RWPE2 (cell line): ENCODE results near the gene SDC4.

Experiments
- ATAC-seq: fragments of 200-7000 bp; cut with Tn5 transposase; 3 replicates; pipeline ENCODE4 v1.9.1; 2021; ENCODE audit warnings: low read depth
- DNase-seq: peaks from one replicate; pipeline ENCODE4 v3.0.0-alpha.2; 2020; ENCODE audit warnings: low spot score
- H3K27ac ChIP-seq: fragments of 450-650 bp; 2 replicates; pipeline ENCODE4 v1.5.1; 2017; ENCODE audit warnings: mild to moderate bottlenecking; ENCODE audit not compliant: poor library complexity, severe bottlenecking
- H3K27me3 ChIP-seq: fragments of 250-450 bp; sonication (Bioruptor Pico); 2 replicates; pipeline ENCODE4 v1.5.1; 2021; ENCODE audit warnings: mild to moderate bottlenecking, moderate library complexity; ENCODE audit not compliant: insufficient read depth, poor library complexity, severe bottlenecking
- H3K36me3 ChIP-seq: fragments of 250-450 bp; sonication (Bioruptor Pico); 2 replicates; pipeline ENCODE4 v1.5.1; 2020; ENCODE audit warnings: low read depth, mild to moderate bottlenecking, moderate library complexity
- H3K4me1 ChIP-seq: fragments of 250-450 bp; sonication (Bioruptor Pico); 2 replicates; pipeline ENCODE4 v1.5.1; 2021; ENCODE audit warnings: mild to moderate bottlenecking, moderate library complexity; ENCODE audit not compliant: insufficient read depth, poor library complexity, severe bottlenecking
- H3K4me3 ChIP-seq: fragments of 250-450 bp; sonication (Bioruptor Pico); 2 replicates; pipeline ENCODE4 v1.5.1; 2021; ENCODE audit warnings: mild to moderate bottlenecking, moderate library complexity; ENCODE audit not compliant: severe bottlenecking
- H3K9me3 ChIP-seq: fragments of 250-450 bp; sonication (Bioruptor Pico); 2 replicates; pipeline ENCODE4 v1.5.1; 2021; ENCODE audit warnings: mild to moderate bottlenecking, moderate library complexity; ENCODE audit not compliant: severe bottlenecking
- CTCF ChIP-seq: fragments of 450-650 bp; IDR thresholded peaks from one replicate; pipeline ENCODE4 v1.5.1; 2017; ENCODE audit warnings: mild to moderate bottlenecking, moderate library complexity; ENCODE audit not compliant: poor library complexity, severe bottlenecking

Gene SDC4

GRCh38 chr20:45359406-45360148 lies 11.4 kb upstream of the SDC4 start:
- ATAC-seq: peak; percentile 53
- H3K4me1 ChIP-seq: peaks cover 72% of the 10 kb centered on the region
- peak; percentile 98 for DNase-seq
- no peaks in the 10 kb centered on the region for H3K36me3 ChIP-seq
- H3K4me3 ChIP-seq: no peak overlapping the region
- H3K27ac ChIP-seq: peak overlapping the region; percentile 91
- TF ChIP-seq CTCF: no peak
- H3K27me3 ChIP-seq: no peaks in the 10 kb centered on the region
- H3K9me3 ChIP-seq: no peaks in the 10 kb centered on the region

GRCh38 chr20:45359069-45359405 lies 10.8 kb upstream of the SDC4 start:
- peaks cover 71% of the 10 kb centered on the region for H3K4me1 ChIP-seq
- ATAC-seq (no peak), DNase-seq (no peak)
- H3K36me3 ChIP-seq: no peaks in the 10 kb centered on the region
- H3K27ac ChIP-seq: peak overlapping the region; percentile 91
- no peaks in the 10 kb centered on the region for H3K27me3 ChIP-seq
- no peak overlapping the region for H3K4me3 ChIP-seq
- no peaks in the 10 kb centered on the region for H3K9me3 ChIP-seq
- no peak for TF ChIP-seq CTCF

GRCh38 chr20:45358282-45359068 lies 10.3 kb upstream of the SDC4 start:
- Histone ChIP-seq H3K36me3 (no peaks in the 10 kb centered on the region), H3K27me3 (no peaks in the 10 kb centered on the region), H3K4me1 (peaks cover 67% of the 10 kb centered on the region), H3K9me3 (no peaks in the 10 kb centered on the region), H3K27ac (peak overlapping the region; percentile 91), H3K4me3 (no peak overlapping the region)
- ATAC-seq (peak; percentile 1; the same call in 2 of the 3 replicates), DNase-seq (peak; percentile 80)
- no peak for TF ChIP-seq CTCF

- TF ChIP-seq CTCF: no peak
- Histone ChIP-seq H3K36me3 (no peaks in the 10 kb centered on the region), H3K27ac (peak overlapping the region; percentile 91), H3K4me1 (peaks cover 58% of the 10 kb centered on the region), H3K4me3 (no peak overlapping the region), H3K27me3 (no peaks in the 10 kb centered on the region), H3K9me3 (no peaks in the 10 kb centered on the region)
- DNase-seq (no peak), ATAC-seq (peak; percentile 35)
Measured at GRCh38 chr20:45355209-45356084, 7.2 kb upstream of the SDC4 start.
